ENCODE measurements around the gene PRAMEF13.
"Not testable (repeated sequence)": the region's sequence is repeated elsewhere in the genome, so short reads cannot be mapped to it uniquely, and the experiment has no call there.

Gene PRAMEF13

GRCh38 chr1:13201309-13201708 is at the start of gene PRAMEF13:
Gene PRAMEF13 (minus strand): TSS chr1:13201409. CDS start chr1:13199589, 1,820 bp downstream.
- not testable (repeated sequence) for H3K9me3 Mint-ChIP-seq; H3K4me1 Mint-ChIP-seq; H3K27ac Mint-ChIP-seq; H3K27me3 Mint-ChIP-seq (ENCODE audit: low read depth); H3K36me3 Mint-ChIP-seq (ENCODE audit: low read depth); H3K4me3 Mint-ChIP-seq

DNA sequence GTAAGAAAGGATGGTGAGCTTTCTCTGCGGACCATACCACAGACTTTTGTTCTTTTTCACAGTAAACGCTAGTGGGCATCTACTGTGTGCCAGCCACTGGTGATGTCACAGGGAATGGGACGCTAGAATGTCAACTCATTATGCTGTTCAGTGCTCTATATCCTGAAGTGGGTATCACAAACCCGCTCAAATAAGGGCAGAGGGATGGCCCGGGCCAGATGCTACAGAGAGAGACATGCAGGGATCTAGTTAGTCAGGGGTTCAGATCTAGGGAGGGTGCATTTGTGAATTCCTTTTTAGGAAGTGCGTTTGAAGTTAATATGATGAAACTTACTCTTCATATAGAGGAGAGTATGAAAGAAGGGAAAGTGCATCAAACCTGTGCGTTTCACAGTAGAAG is 45.9 kb upstream of the PRAMEF13 start:
- H3K9me3 Mint-ChIP-seq, result peaks cover 26% of the 10 kb centered on the region

DNA sequence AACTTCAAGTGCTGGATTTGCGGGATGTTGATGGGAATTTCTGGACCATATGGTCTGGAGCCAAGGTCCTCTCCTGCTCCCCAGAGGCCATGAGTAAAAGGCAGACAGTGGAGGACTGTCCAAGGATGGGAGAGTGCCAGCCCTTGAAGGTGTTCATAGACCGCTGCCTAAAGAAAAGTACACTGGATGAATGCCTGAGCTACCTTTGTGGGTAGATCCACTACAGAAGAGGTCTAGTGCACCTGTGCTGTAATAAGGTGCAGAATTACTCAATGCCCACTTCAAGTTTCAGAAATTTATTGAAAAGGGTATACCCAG is 45.3 kb upstream of the PRAMEF13 start:
- H3K36me3 Mint-ChIP-seq (ENCODE audit: low read depth); H3K27ac Mint-ChIP-seq; H3K27me3 Mint-ChIP-seq (ENCODE audit: low read depth); H3K4me3 Mint-ChIP-seq; H3K4me1 Mint-ChIP-seq: not testable (repeated sequence)
- H3K9me3 Mint-ChIP-seq, result peaks cover 27% of the 10 kb centered on the region

More for the DNA sequence above, 45.9 kb upstream of the PRAMEF13 start:
- H3K27me3 Mint-ChIP-seq (ENCODE audit: low read depth); H3K36me3 Mint-ChIP-seq (ENCODE audit: low read depth); H3K4me3 Mint-ChIP-seq; H3K27ac Mint-ChIP-seq; H3K4me1 Mint-ChIP-seq: not testable (repeated sequence)

- not testable (repeated sequence) for H3K4me3 Mint-ChIP-seq; H3K27ac Mint-ChIP-seq; H3K36me3 Mint-ChIP-seq (ENCODE audit: low read depth); H3K4me1 Mint-ChIP-seq; H3K27me3 Mint-ChIP-seq (ENCODE audit: low read depth)
- peaks cover 31% of the 10 kb centered on the region for H3K9me3 Mint-ChIP-seq
These were observed 44.8 kb upstream of the PRAMEF13 start for GRCh38 chr1:13245841-13246553.

GRCh38 chr1:13243536-13244263 is 42.5 kb upstream of the PRAMEF13 start:
- H3K27me3 Mint-ChIP-seq (ENCODE audit: low read depth); H3K27ac Mint-ChIP-seq; H3K4me3 Mint-ChIP-seq; H3K36me3 Mint-ChIP-seq (ENCODE audit: low read depth); H3K4me1 Mint-ChIP-seq: not testable (repeated sequence)
- peaks cover 38% of the 10 kb centered on the region for H3K9me3 Mint-ChIP-seq

- H3K27me3 Mint-ChIP-seq (ENCODE audit: low read depth); H3K27ac Mint-ChIP-seq; H3K4me1 Mint-ChIP-seq; H3K4me3 Mint-ChIP-seq; H3K36me3 Mint-ChIP-seq (ENCODE audit: low read depth): not testable (repeated sequence)
- peaks cover 25% of the 10 kb centered on the region for H3K9me3 Mint-ChIP-seq
These were observed 38.4 kb upstream of the PRAMEF13 start for GRCh38 chr1:13239633-13240032.

- not testable (repeated sequence) for H3K4me3 Mint-ChIP-seq; H3K27ac Mint-ChIP-seq; H3K36me3 Mint-ChIP-seq (ENCODE audit: low read depth); H3K4me1 Mint-ChIP-seq
- H3K27me3 Mint-ChIP-seq (ENCODE audit: low read depth), result peaks cover 12% of the 10 kb centered on the region
- H3K9me3 Mint-ChIP-seq, result peaks cover 35% of the 10 kb centered on the region
These were observed 36.4 kb upstream of the PRAMEF13 start for GRCh38 chr1:13237572-13237971.

GRCh38 chr1:13234057-13234456 is 32.8 kb upstream of the PRAMEF13 start:
- H3K4me3 Mint-ChIP-seq; H3K27ac Mint-ChIP-seq; H3K36me3 Mint-ChIP-seq (ENCODE audit: low read depth); H3K4me1 Mint-ChIP-seq: not testable (repeated sequence)
- H3K27me3 Mint-ChIP-seq (ENCODE audit: low read depth), result peaks cover 13% of the 10 kb centered on the region
- H3K9me3 Mint-ChIP-seq, result peaks cover 38% of the 10 kb centered on the region

DNA sequence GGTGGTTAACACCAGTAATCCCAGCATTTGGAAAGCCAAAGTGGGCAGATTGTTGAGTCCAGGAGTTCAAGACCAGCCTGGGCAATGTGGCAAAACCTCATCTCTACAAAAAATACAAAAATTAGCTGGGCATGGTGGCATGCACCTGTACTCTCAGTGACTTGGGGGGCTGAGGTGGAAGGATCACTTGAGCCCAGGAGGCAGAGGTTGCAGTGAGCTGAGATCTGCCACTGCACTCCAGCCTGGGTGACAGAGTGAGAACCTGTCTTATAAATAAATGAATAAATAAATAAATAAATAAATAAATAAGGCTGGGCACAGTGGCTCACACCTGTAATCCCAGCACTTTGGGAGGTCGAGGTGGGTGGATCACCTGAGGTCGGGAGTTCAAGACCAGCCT is 30.8 kb upstream of the PRAMEF13 start:
- H3K36me3 Mint-ChIP-seq (ENCODE audit: low read depth); H3K27ac Mint-ChIP-seq; H3K4me3 Mint-ChIP-seq; H3K4me1 Mint-ChIP-seq: not testable (repeated sequence)
- H3K9me3 Mint-ChIP-seq, result peaks cover 45% of the 10 kb centered on the region
- peaks cover 14% of the 10 kb centered on the region for H3K27me3 Mint-ChIP-seq (ENCODE audit: low read depth)

- not testable (repeated sequence) for H3K4me3 Mint-ChIP-seq; H3K4me1 Mint-ChIP-seq; H3K27ac Mint-ChIP-seq; H3K36me3 Mint-ChIP-seq (ENCODE audit: low read depth)
- peaks cover 14% of the 10 kb centered on the region for H3K27me3 Mint-ChIP-seq (ENCODE audit: low read depth)
- peaks cover 46% of the 10 kb centered on the region for H3K9me3 Mint-ChIP-seq
These were observed 30.0 kb upstream of the PRAMEF13 start for GRCh38 chr1:13231061-13231750.

GRCh38 chr1:13230601-13231000 is 29.4 kb upstream of the PRAMEF13 start:
- Mint-ChIP-seq H3K9me3 (peaks cover 49% of the 10 kb centered on the region), H3K27me3 (ENCODE audit: low read depth) (peaks cover 17% of the 10 kb centered on the region)
- H3K4me3 Mint-ChIP-seq; H3K27ac Mint-ChIP-seq; H3K4me1 Mint-ChIP-seq; H3K36me3 Mint-ChIP-seq (ENCODE audit: low read depth): not testable (repeated sequence)

GRCh38 chr1:13230096-13230495 is 28.9 kb upstream of the PRAMEF13 start:
- H3K36me3 Mint-ChIP-seq (ENCODE audit: low read depth); H3K27ac Mint-ChIP-seq; H3K4me3 Mint-ChIP-seq; H3K4me1 Mint-ChIP-seq: not testable (repeated sequence)
- Mint-ChIP-seq H3K27me3 (ENCODE audit: low read depth) (peaks cover 17% of the 10 kb centered on the region), H3K9me3 (peaks cover 49% of the 10 kb centered on the region)

Measured in nephron (organoid).